Ramos (cell line): Measurements from ENCODE around the gene FGF14.

Experiments
- in situ Hi-C: fragments of 300-500 bp; cut with MboI; formaldehyde crosslinking; loops from one replicate; pipeline ENCODE4 v1.14.3; 2022; ENCODE audit warnings: low sequenced_read_pairs; ENCODE audit not compliant: unreplicated experiment

FGF14 gene

DNA sequence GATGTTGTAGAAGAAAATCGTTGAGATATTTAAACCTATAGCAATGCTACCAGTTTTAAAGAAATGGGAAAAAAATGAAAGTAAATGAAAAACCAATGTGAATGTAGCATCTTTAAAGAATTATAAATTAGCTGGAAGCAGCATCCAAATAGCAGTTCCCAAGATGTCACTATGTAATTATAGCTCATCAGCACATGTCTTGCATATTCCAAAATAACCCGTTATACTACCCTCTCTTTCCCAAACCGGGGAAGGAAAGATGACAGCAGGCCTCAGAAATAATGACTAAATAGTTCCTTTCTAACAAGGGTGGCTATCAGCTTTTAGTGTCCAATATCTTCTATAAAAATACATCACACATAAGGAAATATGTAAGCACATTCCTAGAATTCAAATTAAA, 140.5 kb downstream of the FGF14 start:
- in situ Hi-C loops = no loop called here

DNA sequence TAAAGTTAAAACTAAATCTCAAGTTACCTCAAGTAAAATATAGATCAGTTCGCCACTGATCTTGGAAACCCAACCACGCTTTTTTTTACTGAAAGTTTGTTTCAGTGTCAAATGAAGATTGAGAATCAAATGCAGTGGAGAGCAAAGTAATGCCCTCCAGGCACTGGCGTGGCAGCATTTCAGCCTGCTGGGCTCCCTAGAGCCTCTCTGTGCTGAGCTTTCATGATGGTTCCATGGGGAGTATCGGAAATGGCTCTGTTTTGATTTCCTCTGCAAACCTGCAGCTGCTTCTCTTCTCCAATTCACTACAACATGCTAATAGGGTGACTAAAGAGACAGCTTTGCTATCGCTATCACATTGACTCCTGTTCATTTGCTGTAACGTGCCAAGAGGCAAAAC, 141.6 kb downstream of the FGF14 start:
- in situ Hi-C loops = no loop called here

DNA sequence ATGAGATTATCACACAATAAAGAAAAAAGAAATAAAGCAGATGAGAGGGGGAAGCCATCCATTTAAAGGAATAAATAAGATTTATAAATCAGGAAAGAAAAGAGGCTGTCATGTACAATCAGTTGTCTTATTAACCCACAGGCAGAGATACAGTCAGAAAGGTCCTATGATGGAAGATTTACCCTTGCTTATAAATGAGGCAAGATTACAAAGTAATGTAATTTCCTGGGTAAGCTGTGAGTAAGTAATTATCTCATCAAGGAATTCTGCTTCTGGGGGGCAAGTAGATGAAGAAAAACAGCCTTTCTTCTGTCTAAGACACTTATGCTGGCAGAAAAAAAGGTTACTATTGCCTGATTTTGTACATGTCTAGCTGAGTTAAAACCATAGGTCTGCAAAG, 146.4 kb downstream of the FGF14 start:
- in situ Hi-C loops = no loop called here

DNA sequence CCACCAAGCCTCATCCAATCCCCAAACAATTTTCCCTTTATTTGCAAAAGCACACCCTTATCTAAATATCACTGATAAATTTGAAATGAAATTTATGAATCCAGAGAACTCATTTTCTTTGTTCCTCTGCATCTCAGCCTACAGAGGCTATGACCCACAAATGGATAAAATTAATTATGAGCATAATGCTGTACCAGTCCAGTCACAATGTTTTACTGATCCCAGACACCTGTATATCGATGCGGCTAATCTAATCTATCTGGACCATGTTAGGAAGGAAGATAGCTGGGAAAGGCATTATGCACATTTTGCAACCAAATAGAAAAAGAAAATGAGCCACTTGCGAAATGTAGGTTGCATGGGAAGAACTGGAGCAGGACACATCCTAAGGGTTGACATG, 150.0 kb downstream of the FGF14 start:
- in situ Hi-C loops = no loop called here

DNA sequence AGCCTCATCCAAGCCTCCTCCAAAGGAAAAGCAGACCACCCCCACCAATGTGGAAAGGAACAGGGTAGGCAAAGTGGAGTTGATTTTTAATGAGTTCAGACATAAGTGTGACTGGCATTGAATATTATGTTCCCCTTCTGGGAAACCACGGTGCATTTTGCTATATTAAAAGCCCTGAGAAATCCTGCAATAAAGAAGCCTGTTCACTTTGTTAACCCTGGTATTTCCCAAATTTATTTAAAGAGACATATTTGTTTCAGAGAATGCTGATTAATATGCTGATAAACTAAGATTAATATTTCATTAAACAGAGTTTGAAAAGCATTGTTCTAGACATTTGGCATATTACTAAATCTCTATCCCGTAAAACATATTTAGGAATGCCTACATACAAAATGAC, 151.4 kb downstream of the FGF14 start:
- in situ Hi-C loops = no loop called here

DNA sequence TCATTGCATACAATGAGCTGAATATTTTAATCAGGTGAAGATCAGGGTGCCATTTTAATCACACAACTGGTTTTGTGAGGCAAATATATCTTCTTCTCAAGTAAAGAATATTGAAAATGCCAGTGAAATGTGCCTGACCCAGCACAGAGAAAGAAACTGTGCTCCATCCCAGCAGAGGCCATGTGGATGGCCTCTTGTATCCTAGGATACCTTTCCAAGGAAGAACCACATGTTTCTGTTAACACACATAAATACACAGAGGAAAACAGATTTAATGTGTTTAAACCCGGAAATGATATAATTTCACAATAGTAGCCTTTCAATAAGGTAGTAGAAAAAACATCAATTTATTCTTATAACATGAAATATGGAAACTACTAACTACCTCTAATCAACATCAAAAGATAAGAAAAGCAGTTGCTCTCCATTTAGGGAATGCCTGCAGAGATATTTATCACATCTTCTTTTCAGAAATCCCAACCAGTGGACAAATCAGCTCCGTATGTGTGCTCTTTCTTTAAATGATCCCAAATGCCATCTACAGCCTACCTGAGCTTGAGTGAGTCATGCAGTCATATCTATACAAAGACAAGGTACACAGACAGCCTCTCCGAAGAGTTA, 157.1 kb downstream of the FGF14 start:
- in situ Hi-C loops = no loop called here

DNA sequence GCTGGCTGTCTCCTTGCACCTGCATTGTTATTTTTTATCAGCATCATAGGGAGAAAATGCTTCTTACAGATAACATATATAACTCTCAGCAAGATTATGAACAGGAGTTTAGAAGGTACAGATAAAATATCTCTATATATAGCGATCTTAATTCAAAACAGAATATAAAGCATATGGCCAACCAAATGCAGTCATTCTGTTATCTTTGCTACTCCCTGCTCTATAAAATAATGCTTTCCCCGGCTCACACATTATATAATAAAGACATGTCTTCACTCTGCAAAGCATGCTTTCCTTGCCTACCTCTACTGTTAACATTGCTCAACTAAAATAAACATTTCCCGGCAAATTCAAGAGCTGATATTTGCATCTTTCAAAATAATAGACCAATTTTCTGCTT, 161.7 kb downstream of the FGF14 start:
- in situ Hi-C loops = no loop called here

DNA sequence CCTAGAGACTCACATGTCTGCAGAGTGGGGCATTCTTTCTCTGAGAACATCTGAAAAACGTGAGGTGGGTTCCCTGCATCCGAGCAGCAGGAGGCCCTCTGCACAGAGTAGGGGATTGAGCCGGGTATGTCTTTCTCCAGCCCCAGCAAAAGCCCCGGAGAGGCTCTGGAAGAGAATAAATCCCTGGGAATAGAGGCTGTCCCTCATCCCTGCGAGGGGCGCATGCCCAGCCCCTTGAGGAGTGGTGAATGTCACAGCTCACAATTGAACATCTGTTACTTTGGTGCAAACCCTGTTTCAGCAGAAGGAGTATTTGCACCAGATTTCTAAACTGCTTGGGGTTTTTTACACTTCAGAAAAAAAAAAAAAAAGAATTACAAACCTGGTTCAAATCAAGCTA, 164.6 kb downstream of the FGF14 start:
- in situ Hi-C loops = no loop called here

DNA sequence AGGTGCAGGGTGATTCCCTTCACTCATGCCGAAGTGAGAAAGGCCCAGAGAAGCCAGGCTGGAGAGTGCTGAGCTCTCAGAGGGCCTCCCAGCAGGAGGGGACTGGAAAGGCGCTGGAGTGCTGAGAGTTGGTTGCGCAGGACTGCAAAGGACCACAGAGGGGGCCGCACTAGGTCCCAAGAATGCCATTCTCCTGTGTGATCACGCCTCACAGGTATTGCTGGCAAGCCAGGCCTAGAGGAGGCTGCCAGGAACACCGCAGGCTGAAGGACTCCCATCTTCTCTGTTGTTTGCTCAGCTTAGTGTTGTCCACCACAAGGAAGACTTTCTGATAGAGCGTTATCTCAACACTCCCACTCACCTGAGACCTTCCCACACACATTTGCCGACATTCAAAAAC, 165.0 kb downstream of the FGF14 start:
- in situ Hi-C loops = no loop called here

DNA sequence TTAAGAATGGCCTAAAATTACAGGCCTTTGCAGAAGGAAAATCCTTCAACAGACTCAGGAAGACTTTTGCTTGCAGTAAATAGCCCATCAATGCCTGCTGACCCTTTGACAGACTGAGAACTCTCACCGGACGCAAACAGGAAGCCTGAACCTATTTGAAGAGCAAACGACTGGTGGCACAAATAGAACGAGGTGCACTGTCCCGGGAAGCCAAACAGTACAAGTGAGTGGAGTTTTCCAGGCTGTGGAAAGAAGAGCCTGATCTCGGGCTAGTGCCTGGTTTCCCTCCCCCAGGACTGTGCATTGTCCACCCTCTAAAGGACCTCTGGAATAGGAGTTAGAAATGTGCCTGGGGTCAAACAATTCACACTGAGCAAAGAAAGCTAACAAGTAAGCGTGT, 165.5 kb downstream of the FGF14 start:
- in situ Hi-C loops = no loop called here

DNA sequence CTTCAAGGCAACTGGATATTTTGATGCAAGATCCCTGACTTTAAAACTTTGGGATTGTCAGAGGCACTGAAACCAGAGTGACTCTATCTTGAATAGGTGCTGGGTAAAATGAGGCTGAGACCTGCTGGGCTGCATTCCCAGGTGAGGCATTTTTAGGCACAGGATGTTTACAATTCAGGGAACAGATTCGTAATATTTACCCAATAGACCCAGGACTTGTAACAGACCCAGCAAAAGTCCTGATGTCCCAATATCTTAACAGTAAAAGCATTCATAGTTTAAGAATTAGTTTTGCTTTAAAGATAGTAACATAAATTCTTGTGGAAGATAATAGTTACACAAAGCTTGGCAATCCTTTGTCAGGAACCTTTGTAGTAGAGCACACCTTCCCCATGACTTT, 166.2 kb downstream of the FGF14 start:
- in situ Hi-C loops = no loop called here

DNA sequence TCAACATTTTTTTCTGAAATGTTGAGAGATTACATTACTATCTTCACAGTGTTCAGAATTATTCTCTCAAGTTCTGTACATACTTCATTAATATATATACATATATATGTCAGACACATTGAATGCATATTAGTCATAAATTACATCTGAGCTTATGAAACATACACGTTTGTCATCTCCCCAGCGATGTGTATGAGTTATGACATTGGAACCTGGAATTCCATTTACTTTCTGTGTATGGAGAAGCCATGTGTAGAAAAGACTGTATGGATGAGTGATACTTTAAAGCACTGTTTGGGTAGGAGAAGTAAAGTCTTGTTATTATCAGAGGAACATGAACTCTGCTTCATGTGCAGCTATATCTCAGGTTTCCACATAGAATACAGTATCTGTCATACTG, 167.2 kb downstream of the FGF14 start:
- in situ Hi-C loops = no loop called here

DNA sequence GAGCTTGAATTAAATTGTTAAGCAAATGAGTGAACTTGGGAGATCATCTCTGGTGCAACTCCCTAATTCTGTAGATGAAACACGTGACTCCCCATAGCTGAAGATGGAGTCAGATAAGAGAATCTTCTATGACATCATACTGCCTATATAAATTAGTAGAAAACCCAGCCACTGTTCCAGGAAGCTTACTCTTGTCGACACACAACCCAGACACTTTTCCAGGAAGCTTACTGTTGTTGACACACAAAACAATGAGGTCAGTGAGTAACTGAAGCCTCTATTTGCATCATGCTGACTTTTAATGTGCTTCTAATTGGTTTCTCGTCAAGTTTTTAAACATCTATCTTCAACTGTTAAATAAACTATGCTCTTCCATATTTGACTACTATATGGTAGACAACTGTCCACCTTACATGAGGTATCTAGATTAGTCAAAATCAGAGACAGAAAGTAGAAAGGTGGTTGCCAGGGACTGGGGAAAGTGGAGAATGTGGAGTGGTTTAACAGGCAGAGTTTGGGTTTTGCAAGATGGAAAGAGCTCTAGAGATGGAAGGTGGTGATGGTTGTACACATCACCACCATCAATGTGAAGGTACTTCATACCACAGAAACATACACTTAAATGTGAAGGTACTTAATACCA, 168.2 kb downstream of the FGF14 start:
- in situ Hi-C loops = no loop called here

DNA sequence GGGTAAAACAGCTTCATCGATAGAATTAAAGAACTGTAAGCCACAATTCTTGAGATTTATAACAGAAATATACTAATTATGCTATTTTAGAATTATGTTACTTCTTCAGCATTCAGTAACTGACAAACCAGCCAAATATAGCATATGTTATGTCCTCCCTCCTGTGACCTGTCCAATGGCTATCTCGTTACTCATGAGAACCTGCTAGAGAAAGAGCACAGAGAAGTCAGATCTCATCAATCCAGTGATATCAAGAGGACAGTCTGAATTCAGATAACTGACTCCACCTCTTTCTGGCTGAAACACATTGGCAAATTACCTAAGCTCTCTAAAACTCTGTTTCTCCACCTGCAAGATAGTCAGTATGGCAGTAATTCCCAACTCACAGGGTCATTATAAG, 170.4 kb downstream of the FGF14 start:
- in situ Hi-C loops = no loop called here

DNA sequence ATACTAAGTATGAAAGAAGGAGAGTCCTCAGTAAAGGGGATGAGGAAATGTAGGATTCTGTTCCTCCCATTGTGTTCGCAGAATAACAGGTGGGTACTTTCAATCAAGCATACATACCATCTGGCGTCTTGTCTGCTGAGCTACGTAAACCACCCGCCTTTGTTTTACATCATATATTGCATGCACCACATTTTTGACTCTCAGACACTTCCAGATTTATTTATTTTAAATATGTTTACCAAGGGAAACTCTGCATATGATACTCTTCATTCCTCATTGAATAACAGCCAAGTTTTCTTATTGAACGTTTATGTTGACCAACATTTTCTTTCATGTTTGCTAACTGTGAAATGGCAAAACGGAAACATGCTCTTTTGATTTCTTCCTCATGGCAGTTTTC, 174.1 kb downstream of the FGF14 start:
- in situ Hi-C loops = no loop called here

DNA sequence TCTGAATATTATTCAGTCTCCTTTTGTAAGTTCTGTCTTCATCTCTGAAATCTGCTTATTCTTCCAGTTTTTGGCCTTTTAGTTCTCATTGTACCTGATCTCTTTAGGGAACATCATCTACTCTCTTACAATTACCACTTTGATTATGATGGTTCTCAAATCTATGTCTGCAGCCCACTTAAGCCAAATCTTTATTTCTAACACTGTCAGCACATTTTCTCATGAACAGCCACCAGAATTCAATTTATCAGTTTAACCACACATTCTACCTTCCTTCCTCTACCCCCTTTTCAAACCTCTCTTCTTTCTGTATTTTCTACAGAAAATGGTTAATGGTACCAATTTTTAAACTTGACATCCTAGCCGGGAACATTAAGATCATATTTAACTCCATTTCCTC, 175.3 kb downstream of the FGF14 start:
- in situ Hi-C loops = no loop called here

DNA sequence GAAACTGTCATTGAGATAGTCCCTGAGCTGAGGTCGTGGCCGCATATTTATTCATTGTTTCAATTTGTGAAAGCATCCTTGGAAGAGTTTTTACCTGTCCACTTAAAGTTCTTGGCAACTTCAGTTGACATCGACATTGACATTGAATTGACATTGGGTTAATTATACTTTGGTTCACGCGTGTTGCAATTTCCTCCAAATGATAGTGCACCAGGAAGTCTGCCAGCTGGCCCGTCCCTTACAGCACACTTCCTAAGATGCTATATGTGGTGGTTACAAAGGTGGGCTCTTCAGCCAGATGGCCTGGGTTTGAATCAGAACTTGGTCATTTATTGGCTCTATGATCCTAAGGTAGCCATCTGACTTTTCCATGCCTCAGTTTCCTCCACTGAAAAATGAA, 176.0 kb downstream of the FGF14 start:
- in situ Hi-C loops = no loop called here

DNA sequence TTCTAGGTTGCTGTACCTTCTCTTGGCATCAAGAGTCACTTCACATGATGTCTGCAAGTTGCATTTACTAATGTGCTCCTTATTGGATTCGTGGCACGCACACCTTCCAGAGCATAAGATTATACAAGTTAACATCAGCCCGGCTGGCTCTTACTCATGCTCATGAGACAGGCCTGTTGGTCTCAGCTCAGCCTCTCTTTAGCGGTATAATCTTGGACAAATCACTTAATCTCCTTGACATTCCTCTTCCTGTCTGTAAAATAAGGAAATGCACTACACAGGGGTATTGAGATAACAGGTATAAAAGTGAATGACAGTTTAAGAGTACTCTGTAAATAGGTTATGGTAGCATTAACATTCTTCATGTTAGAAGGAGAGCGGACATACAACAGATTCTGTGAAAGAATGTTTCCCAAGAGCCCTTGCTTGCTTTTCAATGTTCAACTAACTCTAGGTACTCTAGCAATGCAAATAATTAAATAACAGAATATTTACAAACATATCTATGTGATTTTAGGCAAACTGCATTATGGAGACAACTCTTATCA, 181.1 kb downstream of the FGF14 start:
- in situ Hi-C loops = no loop called here

DNA sequence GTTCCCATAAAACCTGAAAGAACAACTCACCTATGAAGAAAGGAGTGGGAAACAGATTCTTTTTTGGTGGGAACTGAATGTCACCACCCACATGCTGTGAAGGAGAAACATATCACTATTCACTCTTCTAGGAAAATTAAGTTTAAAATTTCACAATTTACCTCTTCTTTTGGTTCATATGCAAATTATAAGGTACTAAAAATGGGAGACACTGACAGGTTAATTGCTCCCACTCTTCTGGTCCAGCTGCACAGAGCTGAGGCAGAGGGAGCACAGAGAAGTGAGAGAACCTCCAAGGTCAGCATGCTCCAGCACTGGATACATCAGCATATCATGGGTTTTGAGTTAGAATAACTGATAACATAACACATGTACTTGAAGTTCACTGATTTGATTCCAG, 186.9 kb downstream of the FGF14 start:
- in situ Hi-C loops = no loop called here

DNA sequence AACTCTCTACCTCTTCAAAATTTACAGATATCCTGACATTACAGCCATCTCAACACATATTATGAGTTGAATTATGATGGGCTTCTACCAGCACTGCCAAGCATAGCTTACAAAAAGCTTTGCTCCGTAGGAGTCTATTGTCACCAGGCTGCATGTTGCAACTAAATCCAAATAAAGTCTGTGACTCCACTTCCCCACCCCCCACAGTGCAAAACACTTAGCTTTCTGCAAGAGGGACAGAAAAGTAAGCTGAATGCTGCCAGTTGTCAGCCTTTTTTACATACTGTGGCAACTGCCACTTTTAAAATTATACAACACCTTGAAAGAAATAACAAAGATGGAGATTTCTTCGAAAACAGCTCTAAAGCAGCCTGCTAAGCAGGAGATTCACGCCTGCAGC, 189.1 kb downstream of the FGF14 start:
- in situ Hi-C loops = no loop called here

DNA sequence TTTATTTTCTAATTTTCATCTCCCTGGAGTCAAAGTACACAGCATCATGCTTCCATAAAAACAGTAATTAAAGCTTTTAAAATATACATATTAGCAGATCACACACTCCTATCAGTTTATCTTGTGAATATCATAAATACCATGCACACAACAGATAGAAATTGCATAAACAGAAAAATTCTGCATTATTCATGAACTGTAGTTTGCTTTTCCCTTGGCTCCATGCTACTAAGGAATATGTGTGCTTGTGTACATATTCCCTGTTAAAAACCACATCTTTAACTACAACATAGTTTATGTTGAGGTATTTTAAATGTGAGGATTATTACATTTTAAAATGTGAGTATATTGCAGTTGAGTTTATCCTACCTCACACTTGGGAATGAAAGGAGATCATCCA, 193.5 kb downstream of the FGF14 start:
- in situ Hi-C loops = no loop called here

DNA sequence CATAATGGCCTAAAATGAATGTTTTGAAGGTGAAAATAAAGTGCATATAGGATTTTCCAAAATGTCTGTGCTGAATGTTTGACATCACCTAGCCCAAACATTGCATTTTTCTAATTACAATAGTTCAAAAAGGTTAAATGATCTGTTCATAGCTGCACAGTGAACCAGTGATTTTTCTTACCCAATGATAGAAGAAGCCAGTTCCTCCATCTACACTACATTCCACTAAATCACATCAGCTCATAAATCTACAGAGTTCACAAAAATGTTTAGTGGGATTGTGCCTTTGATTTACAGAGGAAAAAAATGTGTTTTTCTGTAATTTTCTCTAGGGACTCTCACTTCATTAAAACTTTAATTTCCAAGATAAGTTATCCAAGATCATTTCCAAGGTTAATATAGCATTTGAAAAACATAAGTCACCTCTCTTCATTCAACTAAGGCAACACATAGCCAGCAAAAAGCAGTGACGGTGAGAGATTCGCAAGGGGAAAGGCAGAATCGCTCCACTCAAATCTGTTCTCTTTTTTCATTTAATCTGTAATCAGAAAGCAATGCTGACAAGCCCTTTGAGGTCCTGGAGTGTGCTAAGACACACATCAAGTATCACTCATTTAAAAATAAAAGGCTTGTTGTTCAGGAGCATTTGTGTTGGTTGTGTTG, 194.0 kb downstream of the FGF14 start:
- in situ Hi-C loops = no loop called here
